Breast epithelium (tissue), 3 donors: ENCODE data around the gene PSMD3.

Experiments
- CTCF ChIP-seq, 3 donors: fragments of 450-650 bp; IDR thresholded peaks; one replicate each; pipeline ENCODE4 v1.5.1; 2016 to 2017; ENCODE audit warnings: antibody characterized with exemption in 3 of 3, mild to moderate bottlenecking in 3 of 3, moderate library complexity in 3 of 3
- POLR2A ChIP-seq: fragments of 450-650 bp; IDR thresholded peaks from one replicate; pipeline ENCODE4 v1.6.1; 2016; ENCODE audit warnings: antibody characterized with exemption, mild to moderate bottlenecking, moderate library complexity
- POLR2AphosphoS5 ChIP-seq, 3 donors: sonication (generic); formaldehyde crosslinking; IDR thresholded peaks; one replicate each; pipeline ENCODE4 v1.6.1; 2017; ENCODE audit warnings: antibody characterized with exemption in 3 of 3

GRCh38 chr17:40034426-40035161, 54.0 kb downstream of the PSMD3 start:
- no peak for TF ChIP-seq CTCF (IDR thresholded peaks at IDR 0.05)
- no peak for TF ChIP-seq POLR2A
- no peak for TF ChIP-seq POLR2AphosphoS5 (IDR thresholded peaks at IDR 0.05)
